A172 (cell line): Measurements from ENCODE around the gene SMIM10L1. TPM values are rescaled to one million over a fixed set of nuclear protein-coding genes. Genes with fewer than 3 reads are reported as not detected.

Source experiments
- DNase-seq: peaks from one replicate; pipeline ENCODE4 v3.0.0-alpha.2; 2015; ENCODE audit warnings: low spot score
- total RNA-seq: library from RNA; depleted of rRNA; stranded (reverse); fragments of >200 nt; shearing (Covaris generic); gene quantifications from 2 replicates; pipeline ENCODE4 v1.2.3, GENCODE V29; 2014; rRNA removed

Gene SMIM10L1
- 5.2 and 8.0 TPM in 2 replicates for total RNA-seq

- DNase-seq, result peak; percentile 84
Observed at GRCh38 chr12:11171145-11171968, at the start of gene SMIM10L1. Gene SMIM10L1 (plus strand): TSS chr12:11171194. CDS start chr12:11171357, 163 bp downstream.

GRCh38 chr12:11130382-11130781, 40.6 kb upstream of the SMIM10L1 start:
- no peak for DNase-seq

DNA sequence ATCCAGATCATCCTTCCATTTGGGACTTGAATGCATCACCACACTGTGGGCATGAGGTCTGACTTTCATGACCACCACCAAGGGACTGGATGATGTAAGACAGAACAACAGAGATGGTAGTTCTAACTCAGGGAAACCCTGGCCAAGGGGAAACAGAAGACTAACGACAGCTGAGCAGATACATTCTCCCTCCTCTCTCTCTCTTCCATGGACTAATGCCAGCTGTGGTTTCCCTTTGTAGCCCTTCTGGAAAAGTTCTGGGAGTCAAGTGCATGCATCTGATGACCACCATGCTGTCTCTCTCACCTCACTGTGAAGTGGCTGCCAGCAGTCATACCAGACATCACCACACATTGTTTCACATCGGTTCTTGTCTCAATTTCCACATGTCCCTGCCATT, 40.0 kb upstream of the SMIM10L1 start:
- no peak for DNase-seq

- DNase-seq, result no peak
Observed at GRCh38 chr12:11133162-11133561, 37.8 kb upstream of the SMIM10L1 start.

DNA sequence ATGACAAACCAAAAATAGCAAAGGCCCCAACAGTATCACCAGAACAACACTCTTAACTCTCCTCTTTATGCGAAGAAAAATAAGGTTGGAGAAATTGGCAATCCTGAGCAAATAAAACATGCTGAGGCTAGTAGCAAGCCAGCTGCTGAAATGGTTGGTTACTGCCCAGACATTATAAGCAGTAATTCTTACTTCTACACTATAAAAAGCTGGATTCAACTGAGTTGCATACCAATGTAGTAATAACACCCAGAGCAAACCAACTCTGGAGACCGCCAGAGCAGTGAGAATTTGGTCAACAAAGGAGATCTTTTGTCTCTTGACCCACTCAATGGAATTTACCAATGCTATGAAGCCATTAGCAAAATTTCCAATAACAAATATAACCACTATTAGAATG, 37.2 kb upstream of the SMIM10L1 start:
- no peak for DNase-seq

DNA sequence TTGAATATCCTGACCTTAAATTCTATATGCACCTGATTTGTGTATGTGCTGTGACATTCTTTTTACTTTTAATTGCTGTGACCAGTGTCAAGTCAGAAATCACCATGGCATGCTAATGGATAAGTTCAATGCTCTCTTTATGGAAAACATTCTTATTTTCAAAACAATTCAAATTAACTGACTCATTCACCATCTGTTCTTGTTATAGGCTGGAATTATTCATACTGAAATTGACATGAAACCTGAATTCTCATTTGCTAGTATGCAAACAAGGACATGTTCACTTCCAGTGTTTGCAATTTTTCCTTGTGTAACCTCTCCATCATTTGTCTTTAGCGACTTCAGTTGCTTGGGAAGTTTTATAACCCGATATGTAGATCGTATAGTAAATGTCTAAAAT, 36.7 kb upstream of the SMIM10L1 start, which contains the start of gene TAS2R30:
Gene TAS2R30 (minus strand): TSS at position 340 of the 400 bp plus-strand sequence. CDS start 400 bp downstream, outside the sequence.
- DNase-seq, result no peak

- no peak for DNase-seq
Observed at GRCh38 chr12:11136075-11136474, 34.9 kb upstream of the SMIM10L1 start.

DNA sequence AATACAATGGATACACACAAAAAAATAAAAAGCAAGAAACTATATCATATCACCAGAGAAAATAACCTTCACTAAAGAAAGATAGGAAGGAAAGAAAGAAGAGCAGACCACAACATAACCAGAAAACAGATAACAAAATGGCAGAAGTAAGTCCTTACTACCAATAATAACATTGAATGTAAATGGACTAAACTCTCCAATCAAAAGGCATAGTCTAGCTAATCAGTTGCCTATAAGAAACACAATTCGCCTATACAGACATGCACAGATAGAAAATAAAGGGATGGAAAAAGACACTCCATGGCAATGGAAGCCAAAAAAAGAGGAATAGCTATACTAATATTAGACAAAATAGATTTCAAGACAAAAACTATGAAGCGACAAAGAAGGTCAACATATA, 27.6 kb upstream of the SMIM10L1 start:
- no peak for DNase-seq

GRCh38 chr12:11144297-11144696, 26.7 kb upstream of the SMIM10L1 start:
- DNase-seq, result no peak

GRCh38 chr12:11147420-11147819, 23.6 kb upstream of the SMIM10L1 start:
- no peak for DNase-seq

DNA sequence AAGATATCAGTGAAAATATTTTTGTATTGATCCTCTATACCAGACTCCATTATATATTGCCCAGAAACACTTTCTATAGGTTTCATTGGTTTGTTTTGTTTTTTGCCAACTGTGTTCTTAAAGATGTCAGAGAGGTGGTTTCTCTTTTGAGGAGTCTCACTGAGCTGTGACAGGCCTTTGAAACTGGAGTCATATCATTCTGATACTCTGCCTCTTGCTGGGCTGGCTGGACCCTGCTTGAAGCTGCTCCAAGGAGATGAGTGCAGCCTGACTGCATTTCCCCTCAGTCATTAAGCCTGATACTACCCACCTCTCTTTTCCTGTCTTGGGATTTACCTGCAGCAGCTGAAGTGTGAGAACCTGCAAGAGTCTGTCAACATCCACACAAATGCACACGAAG, 20.2 kb upstream of the SMIM10L1 start:
- DNase-seq, result no peak

GRCh38 chr12:11152725-11153124, 18.3 kb upstream of the SMIM10L1 start:
- no peak for DNase-seq

GRCh38 chr12:11154400-11154925, 16.5 kb upstream of the SMIM10L1 start:
- DNase-seq, result no peak

DNA sequence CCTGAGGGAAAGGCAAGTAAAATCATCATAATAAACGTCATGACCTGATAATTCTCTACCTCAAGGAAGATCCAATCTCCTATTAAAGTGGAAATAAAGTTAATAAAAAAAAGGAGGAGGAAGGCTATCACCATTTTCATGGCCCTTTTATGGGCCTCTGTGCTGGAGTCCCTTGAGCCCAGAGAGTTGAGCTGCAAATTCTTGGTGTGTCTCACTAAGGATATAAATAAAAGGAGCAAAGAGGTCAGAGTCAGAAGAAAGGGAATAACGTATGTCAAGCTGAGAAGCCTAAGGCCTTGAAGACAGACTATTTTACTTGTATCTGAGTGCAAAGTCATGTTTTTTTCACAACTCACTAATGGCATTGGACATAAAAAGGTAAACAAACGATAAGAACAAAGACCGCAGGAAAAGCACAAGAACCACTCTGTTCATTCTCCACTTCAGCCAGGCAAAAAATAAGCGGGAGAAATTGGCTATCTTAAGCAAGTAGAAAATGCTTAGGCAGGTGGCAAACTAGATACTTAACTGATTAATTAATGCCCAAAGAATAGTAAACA, 12.0 kb upstream of the SMIM10L1 start:
- DNase-seq, result no peak

GRCh38 chr12:11162502-11162901, 8.5 kb upstream of the SMIM10L1 start:
- no peak for DNase-seq

DNA sequence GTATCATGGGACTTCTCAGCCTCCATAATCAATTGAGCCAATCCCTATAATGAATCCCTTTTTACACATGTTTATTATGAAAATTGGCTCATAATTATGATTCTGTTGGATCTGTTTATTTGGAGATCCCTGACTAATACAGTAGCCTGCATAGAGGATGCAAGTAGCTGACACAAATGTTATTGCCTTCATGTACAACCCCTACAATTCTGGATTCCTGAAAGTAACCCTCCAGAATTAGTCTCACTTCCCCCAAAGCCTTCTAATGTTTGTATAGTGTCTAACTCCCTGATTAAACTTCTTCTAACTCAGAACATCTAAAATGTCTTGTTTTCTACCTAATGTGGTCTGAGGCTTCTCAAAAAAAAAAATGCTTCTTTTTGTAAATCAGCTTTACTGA, 6.6 kb upstream of the SMIM10L1 start:
- no peak for DNase-seq

DNA sequence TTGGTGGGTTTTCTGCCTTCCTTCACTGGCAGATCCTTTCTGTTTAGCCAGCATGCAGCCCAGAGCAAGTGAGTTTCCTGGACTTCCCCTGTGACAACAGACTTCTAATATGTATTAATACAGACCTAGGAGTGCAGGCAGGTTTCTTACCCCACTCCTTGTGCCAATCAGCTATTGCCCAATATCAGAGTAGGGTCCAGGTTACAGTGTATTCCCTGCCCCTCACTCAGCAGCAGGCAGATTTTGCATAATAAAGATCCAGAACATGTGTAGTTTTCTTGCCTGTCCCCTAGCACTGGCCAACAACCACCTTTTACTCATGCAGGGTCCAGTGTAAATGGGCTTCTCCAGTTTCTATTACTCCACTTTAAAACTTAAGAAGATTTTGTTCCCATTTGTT, 4.7 kb upstream of the SMIM10L1 start:
- DNase-seq, result no peak

DNA sequence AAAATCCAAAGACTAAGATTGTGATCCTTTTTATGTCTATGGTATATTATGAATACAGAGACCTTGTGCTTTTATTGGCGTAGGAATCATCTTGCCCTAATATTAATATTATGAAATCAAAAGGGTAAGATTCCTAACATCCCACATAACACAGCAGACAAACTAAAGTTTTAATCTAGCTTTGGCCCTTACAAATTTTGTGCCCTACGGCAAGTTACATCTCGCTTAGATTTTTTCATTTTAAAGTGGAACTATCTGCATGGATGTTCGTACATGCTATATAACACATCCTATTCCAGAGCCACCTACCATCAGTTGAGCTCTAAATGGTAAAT, 217 bp upstream of the SMIM10L1 start:
- DNase-seq, result no peak

DNA sequence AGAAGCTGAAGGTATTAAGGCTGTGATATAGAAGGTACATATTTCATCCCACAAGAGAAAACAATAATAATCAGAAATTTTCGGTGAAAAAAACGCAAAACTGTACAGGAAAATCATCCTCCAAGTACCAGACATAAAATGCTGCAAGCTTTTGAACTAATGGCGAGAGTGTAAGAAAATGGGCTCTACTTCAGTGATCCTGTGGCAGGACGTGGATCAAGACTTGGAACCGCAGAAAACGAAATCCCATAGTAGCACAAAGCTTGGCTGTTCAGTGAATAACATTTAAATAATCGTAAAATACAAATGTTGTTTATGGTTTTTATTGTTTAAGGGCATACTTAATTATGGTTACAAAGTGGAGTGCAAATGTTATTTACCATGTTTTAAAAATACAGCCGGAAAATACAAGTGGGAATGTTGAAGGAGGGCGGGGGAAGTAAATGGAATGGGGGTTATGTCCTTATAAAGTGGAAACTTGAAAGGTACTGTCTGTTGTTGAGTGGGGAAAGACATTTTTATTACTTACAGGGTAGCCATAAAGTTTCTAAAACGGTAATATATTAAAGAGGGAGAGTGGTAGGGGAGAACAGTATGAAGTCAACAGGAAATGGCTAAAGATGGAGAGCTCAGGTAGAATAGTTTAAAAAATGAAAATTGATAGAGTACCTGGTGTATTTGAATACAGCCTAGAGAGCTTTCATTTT, 1.1 kb downstream of the SMIM10L1 start:
- peak; percentile 0 for DNase-seq

DNA sequence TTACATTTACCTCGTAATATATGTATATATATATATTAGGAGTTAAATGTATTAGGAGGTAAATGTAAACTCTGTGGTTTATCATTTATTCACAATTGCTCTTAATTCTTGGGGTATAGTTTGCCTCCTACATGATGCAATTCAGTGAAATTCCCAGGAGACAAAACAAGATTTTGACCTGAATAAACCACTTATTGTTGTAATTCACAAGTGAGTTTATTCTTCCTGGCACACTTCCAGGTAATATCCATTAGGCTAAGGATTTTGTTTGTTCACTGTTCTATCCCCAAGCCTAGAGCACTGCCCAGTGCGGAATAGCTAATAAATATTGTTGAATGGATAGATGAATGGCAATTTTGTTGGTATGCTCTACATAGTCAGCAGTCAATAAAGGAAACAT, 3.0 kb downstream of the SMIM10L1 start:
- no peak for DNase-seq

- DNase-seq, result no peak
Observed at GRCh38 chr12:11178250-11178649, 7.3 kb downstream of the SMIM10L1 start.

GRCh38 chr12:11182529-11182928, 11.5 kb downstream of the SMIM10L1 start:
- DNase-seq, result no peak

GRCh38 chr12:11183011-11183410, 12.0 kb downstream of the SMIM10L1 start:
- DNase-seq, result no peak
